ENCODE measurements around the gene MAPK1IP1L.

The MAPK1IP1L gene

DNA sequence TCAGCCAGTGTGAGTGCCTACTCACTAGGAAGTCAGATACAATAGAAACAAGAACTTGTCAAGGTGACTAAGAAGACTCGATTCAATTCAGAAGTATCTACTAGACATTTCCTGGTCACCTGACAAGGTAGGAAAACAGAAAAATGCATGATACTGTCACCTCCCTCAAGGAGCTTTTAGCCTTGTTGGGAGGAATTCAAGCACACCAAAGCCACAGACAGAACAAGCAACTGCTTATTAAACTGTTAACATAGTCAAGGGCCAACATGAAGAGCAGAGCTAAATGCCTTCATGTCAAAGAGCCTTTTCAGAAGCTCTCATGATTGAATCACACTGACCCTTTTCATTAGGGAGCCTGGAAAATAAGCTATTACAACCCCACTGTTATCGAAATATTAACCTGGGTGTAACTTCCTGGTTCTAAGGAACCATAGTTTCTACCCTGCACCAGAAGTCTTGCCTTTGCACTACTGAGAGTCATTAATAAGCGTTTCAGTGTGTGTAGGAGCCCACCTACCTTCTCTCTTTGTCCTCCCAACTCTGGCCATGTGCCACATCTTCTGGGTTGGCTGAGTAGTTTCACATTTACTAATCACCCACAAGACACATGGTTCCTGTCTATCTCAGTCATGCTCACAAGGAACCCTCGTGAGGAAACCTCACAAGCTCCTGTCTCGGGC, 46.6 kb downstream of the MAPK1IP1L start:
- DNase-seq (ENCODE audit: low read depth in 2 of 2), result peak in 1 of 2 donors; percentile 30

DNA sequence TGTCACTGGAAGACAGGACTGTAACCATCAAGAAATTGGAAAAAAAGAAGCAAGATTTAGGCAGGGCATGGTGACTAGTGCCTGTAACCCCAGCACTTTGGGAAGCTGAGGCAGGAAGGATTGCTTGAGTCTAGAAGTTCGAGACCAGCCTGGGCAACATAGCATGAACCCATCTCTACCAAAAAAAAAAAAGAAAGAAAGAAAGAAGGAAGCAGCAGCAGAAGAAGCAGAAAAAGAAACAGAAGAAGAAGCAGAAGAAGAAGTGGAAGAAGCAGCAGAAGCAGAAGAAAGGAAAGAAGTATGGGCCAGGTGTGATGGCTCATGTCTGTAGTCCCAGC, 47.1 kb downstream of the MAPK1IP1L start:
- no peak for DNase-seq (ENCODE audit: low read depth in 2 of 2)

- no peak for DNase-seq (ENCODE audit: low read depth in 2 of 2)
These were observed 48.3 kb downstream of the MAPK1IP1L start for GRCh38 chr14:55099756-55100155.

DNA sequence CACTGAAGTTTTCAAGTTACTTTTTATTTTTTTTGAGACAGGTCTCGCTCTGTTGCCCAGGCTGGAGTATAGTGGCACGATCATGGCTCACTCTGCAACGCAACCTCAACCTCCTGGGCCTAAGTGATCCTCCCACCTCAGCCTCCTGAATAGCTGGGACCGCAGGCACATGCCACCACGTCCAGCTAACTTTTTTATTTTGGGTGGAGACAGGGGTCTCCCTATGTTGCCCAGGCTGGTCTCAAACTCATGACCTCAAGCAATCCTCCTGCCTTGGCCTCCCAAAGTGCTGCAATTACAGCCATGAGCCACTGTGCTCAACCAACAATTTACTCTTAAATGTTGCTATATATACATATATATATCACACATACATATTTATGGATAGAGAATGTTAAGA, 50.3 kb downstream of the MAPK1IP1L start:
- no peak for DNase-seq (ENCODE audit: low read depth in 2 of 2)

GRCh38 chr14:55102141-55102621, 50.7 kb downstream of the MAPK1IP1L start:
- DNase-seq (ENCODE audit: low read depth in 2 of 2), result peak in 1 of 2 donors; percentile 21

GRCh38 chr14:55103005-55103640, 51.7 kb downstream of the MAPK1IP1L start:
- peak in 1 of 2 donors; percentile 7 for DNase-seq (ENCODE audit: low read depth in 2 of 2)

- DNase-seq (ENCODE audit: low read depth in 2 of 2), result no peak
These were observed 52.8 kb downstream of the MAPK1IP1L start for GRCh38 chr14:55103971-55104954.

DNA sequence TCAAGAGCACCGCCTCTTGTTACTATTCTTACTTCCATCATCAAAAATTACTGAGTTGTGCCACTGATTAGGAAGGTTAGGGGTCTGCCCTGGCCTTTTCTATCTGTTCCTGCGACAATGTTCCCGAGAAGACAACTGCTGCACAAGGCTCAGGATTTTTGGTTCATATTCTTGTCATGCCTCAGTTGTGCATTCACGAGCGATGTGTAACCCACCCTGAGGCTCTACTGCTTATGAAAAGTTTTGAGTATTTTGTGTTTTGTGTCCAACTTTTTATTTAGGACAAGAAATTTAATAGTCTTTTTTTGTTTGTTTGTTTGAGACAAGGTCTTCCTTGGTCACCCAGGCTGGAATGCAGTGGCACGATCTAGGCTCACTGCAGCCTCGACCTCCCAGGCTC, 54.5 kb downstream of the MAPK1IP1L start:
- DNase-seq (ENCODE audit: low read depth in 2 of 2), result no peak

- no peak for DNase-seq (ENCODE audit: low read depth in 2 of 2)
These were observed 56.5 kb downstream of the MAPK1IP1L start for GRCh38 chr14:55107766-55108554.

DNA sequence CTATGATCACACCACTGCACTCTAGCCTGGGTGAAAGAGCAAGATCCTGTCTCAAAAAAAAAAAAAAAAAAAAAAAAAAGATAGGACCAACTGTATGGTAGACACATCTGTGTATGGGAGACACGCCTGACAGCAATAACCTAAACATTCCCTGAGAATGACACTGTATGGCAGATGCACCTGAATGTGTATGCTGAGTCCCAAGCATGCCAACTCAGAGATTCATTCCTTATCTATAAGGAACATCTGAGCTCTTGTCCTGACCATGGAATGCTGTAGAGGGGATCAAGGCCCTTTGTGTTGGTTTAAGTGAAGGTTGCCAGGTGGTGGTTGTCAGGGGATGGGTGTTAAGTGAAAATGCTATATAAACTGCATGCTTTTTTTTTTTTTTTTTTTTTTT, 58.4 kb downstream of the MAPK1IP1L start:
- no peak for DNase-seq (ENCODE audit: low read depth in 2 of 2)

GRCh38 chr14:55111122-55111708, 59.8 kb downstream of the MAPK1IP1L start:
- no peak for DNase-seq (ENCODE audit: low read depth in 2 of 2)

GRCh38 chr14:55114720-55115119, 63.3 kb downstream of the MAPK1IP1L start:
- DNase-seq (ENCODE audit: low read depth in 2 of 2), result no peak

- DNase-seq (ENCODE audit: low read depth in 2 of 2), result no peak
These were observed 64.0 kb downstream of the MAPK1IP1L start for GRCh38 chr14:55115460-55115859.

GRCh38 chr14:55115861-55116245, 64.4 kb downstream of the MAPK1IP1L start:
- DNase-seq (ENCODE audit: low read depth in 2 of 2), result no peak

DNA sequence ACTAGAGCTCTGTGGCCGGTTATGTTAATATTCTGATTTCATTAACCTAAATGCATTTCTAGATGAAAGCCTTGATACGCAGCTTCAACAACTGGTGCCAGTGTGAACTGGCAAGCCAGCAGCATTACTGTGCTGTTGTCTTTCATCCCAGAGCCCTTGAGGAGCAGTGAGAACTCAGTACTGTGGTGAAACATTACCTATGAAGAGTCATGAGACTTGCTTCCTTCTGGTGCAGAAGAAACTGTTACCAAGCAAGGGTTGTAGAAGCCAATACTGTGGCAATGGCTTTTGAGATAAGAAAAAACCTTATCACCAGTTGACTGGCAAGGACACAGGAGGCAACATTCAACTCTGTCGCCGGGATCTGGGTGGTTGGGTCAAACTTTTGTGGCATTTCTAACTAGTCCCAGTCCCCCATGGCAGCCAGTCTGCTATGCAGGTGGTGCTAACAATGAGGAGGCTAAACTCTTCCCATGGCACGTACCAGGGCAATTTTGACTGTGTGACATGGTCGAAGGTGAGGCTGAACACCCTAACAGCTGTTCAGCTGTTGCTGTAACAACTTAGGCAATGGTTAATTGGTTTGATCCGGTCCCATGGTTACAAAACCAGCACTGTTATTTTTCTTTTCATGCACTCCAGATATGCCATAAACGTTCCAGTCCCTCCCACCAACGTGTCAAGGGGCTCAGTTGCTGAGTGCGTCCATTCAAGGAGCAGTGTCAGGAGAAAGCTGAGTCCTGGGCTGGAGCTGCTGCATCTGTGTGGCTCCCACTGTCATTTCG, 65.0 kb downstream of the MAPK1IP1L start:
- DNase-seq (ENCODE audit: low read depth in 2 of 2), result no peak

DNA sequence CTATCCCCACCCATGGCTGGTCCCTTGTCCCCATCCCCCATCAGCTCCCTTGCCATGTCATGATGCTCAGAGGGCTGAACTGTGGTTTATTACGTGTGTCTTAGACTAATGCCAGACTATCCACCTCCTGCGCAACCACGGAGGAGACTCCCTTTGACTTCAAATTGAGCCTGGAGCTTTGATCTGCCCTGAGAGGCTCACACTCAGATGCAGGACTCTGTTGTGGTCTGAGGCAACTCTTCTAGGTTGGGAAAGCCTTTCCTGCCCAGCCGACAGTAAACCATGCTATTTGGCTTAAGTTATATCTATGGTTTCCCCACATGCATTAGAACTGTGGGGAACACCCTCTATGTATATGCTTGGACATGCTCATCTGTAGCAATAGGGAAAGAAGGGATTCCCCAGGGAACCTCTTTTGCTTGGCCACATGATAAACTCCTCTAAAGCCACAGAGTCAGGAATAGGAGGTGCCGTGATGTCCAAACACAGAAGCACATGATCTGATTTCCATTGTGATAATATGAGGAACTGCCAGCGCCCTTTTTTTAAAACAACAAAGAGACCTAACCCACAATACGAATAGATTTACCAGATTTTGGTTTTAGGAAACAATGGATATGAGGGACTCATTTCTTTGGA, 66.5 kb downstream of the MAPK1IP1L start:
- no peak for DNase-seq (ENCODE audit: low read depth in 2 of 2)

DNA sequence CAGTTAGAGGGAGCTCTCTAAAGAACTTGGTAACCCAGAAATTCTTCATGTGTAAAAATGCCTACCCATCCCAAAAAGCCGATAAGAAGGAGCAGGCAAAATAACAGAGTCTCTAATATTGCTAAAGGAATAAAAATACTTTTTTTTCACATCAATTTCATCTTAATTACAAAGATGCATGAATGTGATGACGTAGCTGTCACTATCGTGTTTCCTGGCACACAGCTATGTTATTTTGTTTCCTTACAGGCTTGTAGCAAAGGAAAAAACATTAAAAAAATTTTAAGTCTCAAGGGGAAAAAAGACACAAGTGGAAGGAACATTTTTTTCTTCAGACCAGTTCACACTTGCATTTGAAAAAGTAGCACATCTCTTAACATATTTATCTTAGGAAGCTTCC, 67.3 kb downstream of the MAPK1IP1L start:
- no peak for DNase-seq (ENCODE audit: low read depth in 2 of 2)
